ENCODE measurements around the gene TRPV2.

The TRPV2 gene

GRCh38 chr17:16459271-16459670 lies 43.9 kb downstream of the TRPV2 start:
- no peak for DNase-seq (ENCODE audit: low spot score)

GRCh38 chr17:16459855-16460550 lies 44.6 kb downstream of the TRPV2 start:
- DNase-seq (ENCODE audit: low spot score): no peak

- no peak for DNase-seq (ENCODE audit: low spot score)
These were observed 45.6 kb downstream of the TRPV2 start for GRCh38 chr17:16460796-16461605.

- no peak for DNase-seq (ENCODE audit: low spot score)
These were observed 46.2 kb downstream of the TRPV2 start for GRCh38 chr17:16461606-16461866.

DNA sequence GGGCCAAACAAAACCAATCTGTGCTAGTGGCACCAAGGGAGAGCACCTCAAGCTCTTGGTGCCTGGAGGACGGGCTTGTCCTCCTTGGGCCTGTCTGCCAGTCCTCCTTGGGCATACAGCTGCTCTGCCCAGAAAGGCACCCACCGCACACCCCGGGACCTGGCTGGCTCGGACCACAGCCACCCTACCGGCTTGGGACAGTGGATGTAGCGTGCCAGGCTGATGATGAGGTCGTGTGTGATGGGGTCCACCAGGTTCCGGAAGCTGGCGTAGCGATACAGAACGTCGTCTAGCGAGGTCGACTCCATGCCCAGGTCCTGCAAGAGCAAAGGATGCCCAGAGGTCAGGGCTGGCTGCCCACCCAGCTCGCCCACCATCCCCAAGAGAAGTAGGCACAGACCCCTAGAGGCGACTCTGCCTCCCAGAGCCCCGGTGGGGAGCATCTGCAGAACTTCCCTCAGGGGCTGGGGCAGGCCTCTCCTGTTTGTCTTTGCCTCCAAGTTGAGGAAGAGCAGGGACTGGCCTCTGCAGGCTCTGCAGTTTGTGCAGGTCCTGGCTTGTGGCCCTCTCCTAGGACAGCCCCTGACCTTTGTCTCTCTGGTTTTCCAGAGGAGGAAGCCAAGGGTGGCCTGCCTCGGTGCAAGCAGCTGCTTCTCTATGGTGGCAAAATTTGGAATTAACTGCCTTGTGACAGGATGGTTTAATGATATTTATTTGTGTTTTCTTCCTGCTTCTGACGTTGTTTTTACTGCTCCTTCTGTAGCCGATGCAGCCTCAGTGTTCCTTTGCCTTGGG lies 46.9 kb downstream of the TRPV2 start:
- no peak for DNase-seq (ENCODE audit: low spot score)

- DNase-seq (ENCODE audit: low spot score): peak; percentile 88
These were observed 48.3 kb downstream of the TRPV2 start for GRCh38 chr17:16463358-16464302.

DNA sequence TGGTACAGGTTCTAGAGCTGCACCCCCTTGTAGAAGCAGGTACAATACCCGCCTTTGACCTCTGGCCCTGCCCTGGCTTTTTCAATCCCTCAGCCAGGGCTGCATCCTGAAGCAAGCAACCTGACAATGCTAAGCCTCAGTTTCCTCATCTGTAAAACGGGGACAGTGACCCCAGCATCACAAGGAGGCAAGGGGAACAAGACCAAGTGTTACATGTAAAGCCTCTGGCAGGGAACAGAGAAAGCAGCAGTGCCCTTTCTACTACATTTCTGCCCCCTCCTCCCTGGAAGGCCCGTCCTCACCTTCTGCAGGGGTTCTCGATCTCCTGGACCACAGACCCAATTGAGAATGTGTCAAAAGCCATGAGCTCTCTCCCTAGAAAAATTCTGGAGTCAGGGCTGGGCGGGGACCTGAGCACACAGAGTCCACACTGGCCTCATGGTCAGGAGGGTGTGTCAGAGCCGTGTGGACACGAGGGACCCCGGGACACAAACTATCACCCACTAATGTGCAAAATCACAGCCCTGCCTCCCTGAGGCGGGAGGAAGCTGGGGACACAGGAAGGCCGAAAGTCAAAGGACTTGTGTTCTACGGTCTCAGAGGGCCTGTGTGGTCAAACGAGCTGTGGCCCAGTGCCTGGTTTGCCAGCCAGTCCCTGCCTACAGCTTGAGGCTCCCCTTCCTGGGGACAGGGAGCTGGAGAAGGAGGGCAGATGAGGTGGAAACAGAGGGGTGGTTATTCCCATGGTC lies 49.1 kb downstream of the TRPV2 start:
- no peak for DNase-seq (ENCODE audit: low spot score)

DNA sequence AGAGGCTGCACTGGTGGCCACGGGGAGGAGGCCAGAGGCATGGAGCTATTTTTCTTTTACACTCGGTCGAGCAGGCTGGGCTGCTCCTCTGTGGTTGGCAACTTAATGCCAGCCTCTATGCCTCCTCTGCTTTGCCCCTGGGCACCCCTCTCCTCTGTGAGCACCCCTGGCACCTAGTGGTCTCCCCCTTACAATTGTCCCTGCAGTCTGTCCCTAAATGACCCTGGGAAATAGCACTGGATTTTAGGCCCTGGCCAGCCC lies 49.6 kb downstream of the TRPV2 start:
- no peak for DNase-seq (ENCODE audit: low spot score)

DNA sequence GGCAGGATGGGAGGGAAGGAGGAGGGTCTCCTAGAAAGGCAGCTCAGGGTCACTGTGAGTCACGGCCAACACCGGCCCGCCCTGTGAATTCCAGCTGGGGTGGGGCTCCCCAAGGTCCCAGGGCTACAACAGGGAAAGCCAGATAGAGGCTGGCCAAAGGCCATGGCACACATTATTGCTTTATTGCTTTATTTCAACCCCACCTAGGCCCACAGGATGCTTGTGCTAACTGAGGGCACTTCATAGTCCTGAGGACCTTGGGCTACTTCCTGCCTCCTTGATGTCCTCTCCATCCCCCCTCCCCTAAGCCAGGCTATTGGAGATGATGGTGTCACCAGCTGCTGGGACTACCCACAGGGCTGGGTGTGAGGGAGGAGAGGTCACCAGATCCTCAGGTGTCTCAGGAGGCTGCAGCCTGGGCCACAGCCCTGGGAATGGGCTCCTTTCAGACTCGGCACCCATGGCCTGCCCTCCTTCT lies 50.5 kb downstream of the TRPV2 start:
- DNase-seq (ENCODE audit: low spot score): no peak

GRCh38 chr17:16466407-16466806 lies 51.0 kb downstream of the TRPV2 start:
- DNase-seq (ENCODE audit: low spot score): no peak

- no peak for DNase-seq (ENCODE audit: low spot score)
These were observed 51.7 kb downstream of the TRPV2 start for GRCh38 chr17:16467044-16467443.

GRCh38 chr17:16467886-16468285 lies 52.5 kb downstream of the TRPV2 start:
- no peak for DNase-seq (ENCODE audit: low spot score)

DNA sequence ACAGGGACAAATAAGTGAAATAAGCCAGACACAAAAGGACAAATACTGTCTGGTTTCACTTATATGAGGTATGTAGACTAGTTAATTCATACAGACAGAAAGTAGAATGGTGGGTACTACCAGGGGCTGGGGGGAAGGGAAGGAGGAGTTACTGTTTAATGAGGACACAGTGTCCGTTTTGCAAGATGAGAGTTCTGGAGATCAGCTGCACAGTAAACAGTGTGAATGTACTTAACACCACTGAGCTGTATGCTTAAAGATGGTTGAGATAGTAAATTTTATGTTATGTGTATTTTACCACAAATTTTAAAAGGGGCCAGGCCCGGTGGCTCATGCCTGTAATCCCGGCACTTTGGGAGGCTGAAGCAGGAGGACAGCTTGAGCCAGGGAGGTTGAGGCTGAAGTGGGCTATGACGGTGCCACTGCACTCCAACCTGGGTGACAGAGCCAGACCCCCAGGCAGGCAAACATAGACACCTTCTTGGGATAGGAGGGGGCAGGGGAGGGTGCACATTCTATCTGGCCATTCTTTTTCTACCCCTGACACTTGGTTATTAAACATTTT lies 53.1 kb downstream of the TRPV2 start:
- DNase-seq (ENCODE audit: low spot score): no peak

DNA sequence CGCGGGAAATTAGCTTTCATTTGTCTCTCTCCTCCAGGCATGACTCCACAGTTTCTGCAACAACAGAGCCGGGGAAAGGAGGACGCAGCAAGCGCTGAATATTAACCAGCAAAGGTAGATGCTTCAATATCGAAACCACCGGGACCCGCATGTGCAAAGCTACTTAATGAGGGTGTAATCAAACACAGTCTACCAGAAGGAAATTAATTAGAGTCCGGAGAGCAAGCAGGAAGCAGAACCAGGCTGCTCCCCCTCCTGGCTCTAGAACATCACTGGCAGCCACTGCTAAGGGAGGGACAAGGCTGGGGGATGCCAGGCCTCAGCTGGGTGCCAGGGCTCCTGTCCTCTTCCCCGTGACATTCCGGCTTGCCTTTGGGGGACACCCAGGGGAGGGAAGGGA lies 54.9 kb downstream of the TRPV2 start:
- DNase-seq (ENCODE audit: low spot score): peak; percentile 25

GRCh38 chr17:16471295-16471694 lies 55.9 kb downstream of the TRPV2 start:
- DNase-seq (ENCODE audit: low spot score): no peak

- no peak for DNase-seq (ENCODE audit: low spot score)
These were observed 57.2 kb downstream of the TRPV2 start for GRCh38 chr17:16472539-16472938.

- DNase-seq (ENCODE audit: low spot score): no peak
These were observed 58.0 kb downstream of the TRPV2 start for GRCh38 chr17:16473044-16474011.

DNA sequence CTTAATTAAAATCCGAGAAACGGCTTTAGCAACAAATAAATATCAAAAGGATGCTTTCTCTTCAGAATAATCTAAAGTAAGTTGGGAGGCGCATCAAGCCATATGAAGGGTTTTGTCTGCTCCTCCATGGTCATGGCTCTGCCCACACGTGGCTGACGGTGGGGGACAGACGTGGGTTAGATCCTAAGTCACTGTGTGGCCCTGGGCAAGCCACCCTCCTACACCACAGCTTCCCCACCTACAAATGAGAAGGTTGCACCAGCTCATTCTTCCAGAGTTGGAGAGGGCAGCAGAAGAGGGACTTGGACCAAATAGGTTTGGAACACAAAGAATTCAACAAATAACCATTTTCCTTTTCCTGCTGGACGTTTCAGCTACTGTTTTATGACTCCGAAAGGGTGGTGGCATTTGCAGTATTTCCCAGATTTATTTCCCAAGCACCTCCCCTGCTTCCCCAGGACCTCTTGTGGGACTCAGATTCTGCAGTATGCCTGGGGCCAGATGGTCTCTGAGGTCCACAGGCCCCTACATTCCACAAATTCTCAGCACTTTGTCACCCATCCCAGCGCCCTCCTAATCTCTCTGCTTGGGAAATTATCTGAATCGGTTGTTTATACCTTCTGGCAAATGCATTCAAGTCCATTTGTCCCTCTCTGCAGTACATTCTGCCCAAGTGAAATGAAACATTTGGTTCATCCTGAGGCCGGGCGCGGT lies 58.8 kb downstream of the TRPV2 start:
- DNase-seq (ENCODE audit: low spot score): no peak

DNA sequence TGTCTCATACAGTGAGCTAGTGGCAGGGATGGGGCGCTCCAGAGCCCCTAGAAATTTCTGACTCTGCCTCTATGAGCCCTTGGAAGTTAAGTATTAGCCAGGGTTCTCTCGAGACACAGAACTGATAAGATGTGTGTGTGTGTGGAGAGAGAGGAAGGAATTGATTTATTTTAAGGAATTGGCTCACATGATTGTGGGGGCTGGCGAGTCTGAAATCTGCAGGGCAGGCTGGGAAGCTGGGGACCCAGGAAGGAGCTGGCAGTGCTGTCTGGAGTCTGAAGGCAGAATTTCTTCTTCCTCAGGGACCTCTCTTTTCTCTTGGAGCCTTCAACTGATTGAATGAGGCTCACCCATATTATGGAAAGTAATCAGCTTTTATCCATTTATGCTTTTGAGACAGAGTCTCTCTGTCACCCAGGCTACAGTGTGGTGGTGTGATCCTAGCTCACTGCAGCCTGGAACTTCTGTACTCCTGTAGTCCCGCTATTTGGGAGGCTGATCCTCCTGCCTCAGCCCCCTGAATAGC lies 59.9 kb downstream of the TRPV2 start:
- no peak for DNase-seq (ENCODE audit: low spot score)

Data from cerebellar cortex (tissue), 1 donor.